GM19043 (cell line): ENCODE data around the gene FOXP1.
"Not testable (repeated sequence)": the region's sequence is repeated elsewhere in the genome, so short reads cannot be mapped to it uniquely, and the experiment has no call there.

Experiments used
- ATAC-seq: cut with Tn5 transposase; IDR thresholded peaks from one replicate; pipeline ENCODE4 v1.9.1; 2021; ENCODE audit warnings: low read depth; ENCODE audit not compliant: unreplicated experiment

Gene FOXP1

DNA sequence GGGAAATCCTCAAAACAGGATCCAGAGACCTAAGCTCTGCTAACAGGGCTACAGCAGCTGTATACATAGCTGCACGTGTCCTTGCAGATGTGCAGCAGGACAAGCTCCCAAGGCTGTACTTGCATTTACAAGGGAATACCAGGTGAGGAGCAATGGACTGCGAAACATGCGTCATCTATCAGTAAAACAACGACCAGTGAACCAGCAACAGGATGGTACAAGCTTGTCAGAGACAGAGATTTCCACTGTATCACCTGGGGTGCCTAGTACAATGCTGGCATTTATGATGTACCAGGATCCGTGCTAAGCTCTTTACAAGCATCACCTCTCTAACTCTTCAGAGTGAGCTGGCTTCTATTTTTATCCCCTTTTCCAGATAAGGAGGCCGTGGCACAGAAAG is 227.3 kb downstream of the FOXP1 start:
- no peak for ATAC-seq

DNA sequence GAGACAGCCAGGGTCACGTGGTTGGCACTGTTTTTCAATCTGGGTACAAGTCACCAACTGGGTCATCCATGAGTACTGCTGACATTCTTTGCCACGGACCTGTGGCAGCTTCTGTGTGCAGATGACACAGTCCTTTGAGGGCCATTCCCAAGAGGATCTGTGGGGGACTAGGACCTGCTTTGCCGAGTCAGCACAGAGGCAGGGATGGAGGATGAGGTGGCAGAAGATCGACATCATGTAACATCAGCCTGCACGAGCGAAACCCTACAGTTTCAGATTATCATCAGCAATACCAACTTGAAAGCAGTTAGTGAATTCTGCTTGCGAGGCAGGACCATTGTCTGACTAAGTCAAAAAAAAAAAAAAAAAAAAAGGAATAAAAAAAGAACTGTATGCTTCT is 227.7 kb downstream of the FOXP1 start:
- no peak for ATAC-seq

DNA sequence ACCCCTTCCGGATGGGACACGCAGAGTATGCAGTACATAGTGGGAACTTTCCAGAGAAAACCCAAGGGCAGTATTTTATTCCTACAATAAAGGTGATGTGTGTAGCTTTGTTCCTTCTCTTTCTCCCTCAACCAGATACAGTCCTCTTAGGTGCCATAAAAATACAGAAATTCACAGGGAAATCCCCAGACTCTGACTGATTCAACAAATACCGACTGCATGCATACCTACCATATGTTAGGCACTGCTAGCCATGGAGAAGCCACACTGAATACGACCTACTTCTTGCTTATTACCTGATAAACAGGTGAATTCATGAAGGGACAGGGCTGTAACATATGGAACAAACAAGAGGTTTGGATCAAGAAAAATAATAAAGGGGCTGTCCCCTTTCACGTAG is 228.5 kb downstream of the FOXP1 start:
- ATAC-seq: no peak

DNA sequence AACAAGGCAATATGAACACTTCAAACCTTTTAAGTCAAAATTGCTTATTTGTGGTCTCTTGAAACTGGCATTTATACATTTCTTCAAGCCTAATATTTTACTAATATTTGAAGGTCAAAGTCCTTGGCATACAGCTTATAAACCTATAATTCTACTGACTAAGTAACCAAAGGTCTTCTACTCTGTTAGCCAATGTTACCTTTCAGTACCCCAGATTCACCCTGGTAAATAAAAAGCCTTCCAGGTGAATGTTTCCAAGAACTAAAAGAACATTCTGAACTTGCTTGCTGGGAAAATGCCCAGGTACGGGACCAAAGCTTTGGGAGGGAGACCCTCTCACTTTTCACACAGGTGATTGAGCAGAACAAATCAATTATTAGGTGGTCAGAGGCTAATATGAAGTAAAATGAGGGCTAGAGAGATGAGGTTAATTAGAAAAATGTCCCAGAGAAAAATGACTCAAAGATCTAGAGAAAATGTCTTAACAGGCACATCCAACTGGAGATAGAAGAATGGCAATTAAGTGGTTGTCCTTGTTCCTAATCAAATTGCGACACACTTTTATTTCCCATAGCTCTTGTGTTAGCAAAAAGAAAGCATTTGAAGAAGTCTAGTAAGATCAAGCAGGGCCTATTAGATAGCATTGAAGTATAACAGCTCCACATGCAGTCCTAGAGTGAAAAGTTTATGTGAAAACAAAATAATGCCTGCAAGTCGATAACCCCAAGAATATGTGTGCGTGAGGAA is 232.0 kb downstream of the FOXP1 start:
- ATAC-seq: no peak

DNA sequence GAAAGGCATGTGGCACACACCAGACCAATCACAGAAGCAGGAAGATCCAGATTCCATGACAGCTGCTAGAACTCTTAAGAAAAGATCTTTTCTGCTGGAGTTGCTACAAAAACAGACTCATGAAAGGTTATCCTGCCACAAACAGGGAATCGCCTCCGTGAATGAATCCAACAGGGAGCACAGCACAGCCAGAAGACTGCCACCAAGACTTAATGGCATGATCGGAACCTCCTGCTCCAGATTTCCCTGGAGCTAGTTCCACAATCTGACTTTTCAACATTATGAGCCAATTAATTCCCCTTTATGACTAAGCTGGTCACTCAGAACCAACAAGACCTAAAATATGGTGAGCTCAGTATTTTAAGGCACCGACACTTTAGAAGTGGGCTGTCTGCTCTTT is 232.5 kb downstream of the FOXP1 start:
- no peak for ATAC-seq

DNA sequence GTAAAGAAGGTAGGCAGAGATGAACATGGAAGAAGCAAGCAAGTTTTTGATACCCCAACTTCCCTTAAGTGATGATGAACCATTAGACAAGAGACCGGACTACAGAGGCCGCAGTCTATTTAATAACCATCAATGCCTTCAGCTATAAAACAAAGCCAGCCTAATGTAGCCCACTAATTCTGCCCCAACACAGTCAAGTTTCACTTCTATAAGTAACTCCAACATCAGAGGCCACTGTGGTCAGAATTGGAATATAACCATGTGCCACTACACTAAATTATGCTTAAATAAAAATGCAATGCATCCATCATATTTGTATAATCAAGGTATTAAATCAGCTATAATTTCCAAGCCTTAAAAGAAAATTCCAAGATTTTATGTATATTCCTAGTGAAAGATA is 234.7 kb downstream of the FOXP1 start:
- ATAC-seq: no peak

DNA sequence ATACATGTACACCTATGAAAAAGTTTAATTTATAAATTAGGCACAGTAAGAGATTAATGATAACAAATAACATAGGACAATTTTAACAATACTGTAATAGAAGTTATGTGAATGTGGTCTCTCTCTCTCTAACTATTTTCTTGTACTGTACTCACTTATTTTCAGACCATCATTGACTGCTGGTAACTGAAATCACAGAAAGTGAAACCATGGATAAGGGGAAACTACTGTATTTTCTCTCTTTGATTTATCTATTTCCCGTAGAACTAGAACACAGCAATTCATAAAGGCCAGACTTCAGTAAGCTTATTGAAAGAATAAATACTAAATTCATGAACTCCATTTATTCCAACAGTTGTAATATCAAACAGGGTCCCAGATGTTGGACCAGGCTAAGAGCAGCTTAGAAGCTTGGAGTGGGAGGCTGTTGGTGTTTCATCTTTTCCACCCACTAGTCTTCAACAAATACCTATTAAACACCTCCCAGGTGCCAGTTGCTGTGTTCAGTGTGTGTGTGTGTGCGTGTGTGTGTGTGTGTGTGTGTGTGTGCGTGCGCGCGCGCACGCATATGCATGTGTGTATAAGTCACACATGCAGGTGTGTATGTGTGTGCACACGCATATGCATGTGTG is 235.4 kb downstream of the FOXP1 start:
- no peak for ATAC-seq

DNA sequence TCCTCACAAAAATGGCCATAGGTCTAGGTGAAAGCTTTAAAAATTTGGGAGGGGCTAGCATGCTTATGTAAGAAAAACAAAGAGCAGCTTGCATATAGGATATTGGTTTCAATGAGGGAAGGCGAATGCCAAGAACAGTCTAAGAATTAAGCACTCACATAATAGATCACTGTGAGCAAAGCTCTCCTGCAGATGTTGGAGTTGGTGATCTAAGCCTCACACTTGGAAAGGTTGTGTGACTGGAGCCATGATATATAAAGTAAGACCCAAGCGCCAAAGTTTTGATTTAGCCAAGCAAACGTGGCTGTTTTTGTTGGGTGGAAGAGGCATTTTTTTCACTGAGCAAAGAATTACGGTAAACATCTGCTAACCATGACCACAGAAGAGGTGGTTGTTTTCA is 237.5 kb downstream of the FOXP1 start:
- ATAC-seq: no peak

DNA sequence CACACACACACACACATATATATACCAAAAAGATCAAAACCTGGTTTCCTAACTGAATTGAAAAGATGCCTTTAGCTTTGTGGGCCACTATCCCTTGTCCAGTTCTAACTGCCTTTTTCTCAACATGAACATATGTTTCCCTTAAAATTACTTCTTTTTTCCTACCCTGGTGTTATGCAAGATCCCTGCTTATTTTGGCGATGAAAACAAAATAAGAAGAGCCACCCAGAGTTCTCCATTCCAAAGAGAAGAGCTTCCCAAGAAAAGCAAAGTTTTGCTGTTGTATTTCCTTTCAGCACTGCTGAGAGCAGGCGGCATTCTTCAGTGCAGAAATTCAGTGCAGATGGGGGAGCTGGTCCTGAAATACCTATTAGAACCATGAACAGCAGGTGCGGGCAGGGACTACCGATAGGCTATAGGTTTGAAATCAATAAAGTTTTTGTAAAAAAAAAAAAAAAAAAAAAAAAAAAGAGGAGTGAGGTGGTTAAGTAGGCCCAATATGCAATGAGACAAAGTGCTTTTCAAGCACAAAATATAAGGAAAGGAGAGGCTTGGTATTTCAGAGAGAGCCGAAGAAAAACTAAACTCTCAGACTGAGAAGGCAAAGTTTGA is 238.0 kb downstream of the FOXP1 start:
- ATAC-seq: no peak

DNA sequence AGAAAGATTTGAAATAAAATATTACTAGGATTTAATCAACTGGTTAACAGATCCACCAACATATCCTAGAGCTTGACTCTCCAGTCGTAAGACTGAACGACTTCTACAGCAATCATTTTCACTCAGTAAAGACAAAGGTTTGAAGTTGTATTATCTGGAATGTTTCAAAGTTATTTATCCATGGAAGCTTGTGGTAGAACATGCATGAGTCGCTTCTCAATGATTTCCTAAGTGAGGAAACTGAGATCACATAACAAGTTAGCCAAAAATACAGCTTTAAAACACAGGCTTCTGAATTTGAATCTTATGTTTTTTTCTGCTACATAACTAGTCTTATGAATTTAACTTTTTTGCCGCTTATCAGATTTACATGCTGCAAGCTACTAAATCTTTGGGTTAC is 241.8 kb downstream of the FOXP1 start:
- ATAC-seq: no peak

DNA sequence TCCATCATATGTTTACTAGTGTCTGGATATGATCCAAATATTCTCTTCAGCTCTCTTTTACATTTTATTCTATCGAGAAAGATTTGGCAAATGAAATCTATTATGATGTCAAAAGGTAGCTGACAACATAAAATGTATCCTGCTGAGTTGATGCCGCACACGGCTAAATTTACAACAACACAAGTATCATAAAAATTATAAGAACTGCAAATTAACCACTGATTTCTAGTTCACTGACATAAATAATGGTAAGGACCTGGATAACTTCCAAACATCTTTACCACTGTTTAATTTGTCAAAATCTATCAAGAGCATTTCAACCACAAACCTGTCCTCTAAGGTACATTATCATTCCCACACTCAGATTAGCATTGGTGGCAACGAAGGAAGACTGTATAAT is 244.5 kb downstream of the FOXP1 start:
- ATAC-seq: no peak

DNA sequence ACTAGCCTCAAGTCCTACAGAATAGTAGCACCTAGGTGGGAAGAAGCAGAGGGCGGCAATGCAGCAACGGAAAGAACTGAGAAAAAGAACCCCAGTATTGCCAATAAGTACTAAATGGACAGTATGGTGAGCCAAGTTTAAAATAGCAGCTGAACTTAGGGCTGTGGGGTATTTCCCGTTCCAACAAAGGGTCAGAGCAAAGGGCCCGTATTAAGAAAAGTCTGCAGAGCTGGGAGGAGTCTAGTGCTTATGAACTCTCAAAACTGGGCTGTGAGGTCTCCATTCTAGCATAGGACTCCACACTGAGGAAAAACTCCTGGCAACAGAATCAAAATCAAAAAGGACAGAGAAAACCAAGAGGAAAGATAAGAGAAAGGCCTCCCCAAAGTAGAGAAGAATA is 250.7 kb downstream of the FOXP1 start:
- ATAC-seq: no peak

DNA sequence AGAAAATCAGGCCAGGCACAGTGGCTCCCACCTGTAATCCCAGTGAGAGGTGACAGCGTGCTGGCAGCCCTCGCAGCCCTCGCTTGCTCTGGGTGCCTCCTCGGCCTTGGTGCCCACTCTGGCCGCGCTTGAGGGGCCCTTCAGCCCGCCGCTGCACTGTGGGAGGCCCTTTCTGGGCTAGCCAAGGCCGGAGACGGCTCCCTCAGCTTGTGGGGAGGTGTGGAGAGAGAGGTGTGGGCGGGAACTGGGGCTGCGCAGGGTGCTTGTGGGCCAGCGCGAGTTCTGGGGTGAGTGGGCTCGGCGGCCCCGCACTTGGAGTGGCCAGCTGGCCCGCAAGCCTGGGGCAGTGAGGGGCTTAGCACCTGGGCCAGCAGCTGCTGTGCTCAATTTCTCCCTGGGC is 252.6 kb downstream of the FOXP1 start:
- ATAC-seq: no peak

DNA sequence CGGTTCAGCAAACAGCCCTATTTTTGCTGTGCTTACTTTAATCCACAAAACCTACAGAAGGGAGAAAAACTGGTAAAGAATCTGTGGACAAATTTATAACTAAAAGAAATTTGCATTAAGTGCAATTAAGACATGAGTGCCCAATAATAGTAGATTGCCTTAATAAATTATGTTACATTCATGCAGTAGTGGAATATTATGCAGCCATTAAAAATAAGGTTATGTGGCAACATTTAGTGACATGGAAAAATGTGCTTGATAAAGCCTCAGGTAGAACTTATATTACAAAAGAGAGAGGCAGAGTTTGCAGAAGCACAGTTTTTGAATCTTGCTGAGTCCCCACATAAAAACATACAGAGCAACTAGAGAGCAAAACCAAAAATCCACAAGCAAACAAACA is 253.0 kb downstream of the FOXP1 start:
- no peak for ATAC-seq

DNA sequence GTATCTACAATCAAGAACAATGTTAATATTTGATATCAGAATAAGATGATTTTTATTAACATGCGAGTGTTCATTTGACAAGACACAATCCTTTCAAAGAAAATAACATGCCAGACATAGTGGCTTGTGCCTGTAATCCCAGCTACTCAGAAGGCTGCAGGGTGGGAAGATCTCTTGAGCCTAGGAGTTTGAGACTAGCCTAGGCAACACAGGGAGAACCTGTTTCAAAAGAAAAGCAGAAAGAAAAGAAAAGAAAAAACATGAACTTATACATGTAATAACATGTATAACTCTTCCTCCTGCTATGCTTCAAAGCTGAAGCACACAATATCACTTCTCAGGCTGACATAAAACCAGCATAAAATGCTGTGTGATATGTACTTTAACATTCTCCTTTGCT is 253.7 kb downstream of the FOXP1 start:
- no peak for ATAC-seq

DNA sequence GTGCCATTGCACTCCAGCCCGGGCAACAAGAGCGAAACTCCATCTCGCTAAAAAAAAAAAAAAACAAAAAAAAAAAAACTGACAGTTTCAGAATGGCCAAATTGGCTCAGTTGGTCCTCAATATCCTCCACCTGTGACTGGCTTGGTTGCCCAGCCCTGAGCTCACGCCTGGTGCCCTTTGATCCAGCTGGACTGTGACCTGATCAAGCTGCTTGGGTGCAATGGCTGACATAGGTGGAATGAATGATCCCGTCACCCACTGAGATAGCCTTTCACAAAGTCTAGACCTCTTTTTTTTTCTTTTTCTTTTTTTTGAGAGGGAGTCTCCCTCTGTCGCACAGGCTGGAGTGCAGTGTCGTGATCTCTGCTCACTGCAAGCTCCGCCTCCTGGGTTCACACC is 254.6 kb downstream of the FOXP1 start:
- ATAC-seq: no peak

DNA sequence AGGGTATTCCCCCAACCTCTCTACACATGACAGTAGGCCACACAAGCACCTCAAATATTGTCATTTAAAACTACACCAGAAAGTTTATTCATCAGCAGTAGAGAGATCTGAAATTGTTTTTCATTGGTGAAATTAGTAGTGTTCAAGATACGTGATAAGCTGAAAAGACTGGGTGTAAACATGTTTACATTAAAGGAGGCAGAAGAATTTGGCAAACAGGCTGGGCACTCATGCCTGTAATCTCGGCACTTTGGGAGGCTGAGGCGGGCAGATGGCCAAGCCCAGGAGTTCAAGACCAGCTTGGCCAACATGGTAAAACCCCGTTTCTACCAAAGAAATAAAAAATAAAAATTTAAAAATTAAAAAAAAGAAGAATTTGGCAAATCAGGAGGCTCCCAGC is 255.6 kb downstream of the FOXP1 start:
- ATAC-seq: no peak

DNA sequence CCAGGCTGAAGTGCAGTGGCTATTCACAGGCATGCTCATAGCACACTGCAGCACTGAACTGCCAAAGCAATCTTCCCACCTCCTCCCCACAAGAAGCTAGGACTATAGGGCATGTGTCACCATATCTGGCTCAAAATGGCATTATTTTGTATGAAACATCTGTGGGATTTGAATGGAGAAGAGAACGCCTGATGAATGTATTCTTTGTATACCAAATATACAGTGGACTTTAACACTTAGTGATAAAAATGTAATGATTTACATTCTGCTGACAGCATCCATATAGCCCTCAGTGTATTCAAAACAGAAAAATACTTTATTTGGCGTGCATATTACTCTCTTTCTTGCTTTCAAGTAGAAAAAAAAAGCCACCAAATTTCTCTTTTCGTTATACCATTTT is 257.8 kb downstream of the FOXP1 start:
- no peak for ATAC-seq

DNA sequence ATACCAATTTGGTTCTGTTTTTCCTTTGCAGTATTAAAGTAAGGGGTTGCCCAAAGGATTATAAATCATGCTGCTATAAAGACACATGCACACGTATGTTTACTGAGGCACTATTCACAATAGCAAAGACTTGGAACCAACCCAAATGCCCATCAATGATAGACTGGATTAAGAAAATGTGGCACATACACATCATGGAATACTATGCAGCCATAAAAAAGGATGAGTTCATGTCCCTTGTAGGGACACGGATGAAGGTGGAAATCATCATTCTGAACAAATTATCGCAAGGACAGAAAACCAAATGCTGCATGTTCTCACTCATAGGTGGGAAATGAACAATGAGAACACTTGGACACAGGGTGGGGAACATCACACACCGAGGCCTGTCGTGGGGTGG is 259.3 kb downstream of the FOXP1 start:
- not testable (repeated sequence) for ATAC-seq

DNA sequence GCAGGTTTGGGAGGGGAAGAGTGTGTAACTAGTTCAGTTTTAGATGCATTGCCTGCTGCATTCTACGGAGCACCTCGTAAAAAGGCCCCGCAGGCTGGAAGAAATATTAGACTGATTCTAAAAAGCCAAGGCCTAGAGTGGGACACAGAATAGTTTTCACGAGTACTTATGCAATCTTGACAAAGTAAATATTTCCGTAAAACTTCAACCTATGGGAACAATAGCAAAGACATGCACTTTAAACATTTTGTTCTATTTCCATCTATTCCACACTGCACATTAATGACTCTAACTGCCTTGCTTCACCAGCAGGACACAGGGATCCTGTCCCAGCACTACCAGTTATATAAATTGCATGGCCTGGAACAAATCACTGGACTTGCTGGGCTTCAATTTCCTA is 260.0 kb downstream of the FOXP1 start:
- no peak for ATAC-seq

DNA sequence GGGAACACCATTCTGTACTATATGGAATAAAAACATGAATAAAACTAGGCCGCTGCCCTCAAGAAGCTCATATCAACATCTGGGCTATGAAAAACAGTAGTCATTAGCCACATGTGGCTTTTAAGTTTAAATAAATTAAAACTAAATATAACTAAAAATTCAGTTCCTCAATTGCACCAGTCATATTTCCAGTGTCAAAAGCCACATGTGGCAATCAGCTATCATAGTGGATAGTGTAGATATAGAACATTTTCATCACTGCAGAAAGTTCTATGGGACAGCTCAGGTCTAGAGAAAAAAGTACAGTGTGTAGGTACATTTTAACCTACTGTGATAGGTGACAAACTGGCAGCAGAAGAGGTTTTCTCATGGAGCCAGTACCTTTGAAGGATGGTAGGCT is 261.4 kb downstream of the FOXP1 start:
- ATAC-seq: no peak

DNA sequence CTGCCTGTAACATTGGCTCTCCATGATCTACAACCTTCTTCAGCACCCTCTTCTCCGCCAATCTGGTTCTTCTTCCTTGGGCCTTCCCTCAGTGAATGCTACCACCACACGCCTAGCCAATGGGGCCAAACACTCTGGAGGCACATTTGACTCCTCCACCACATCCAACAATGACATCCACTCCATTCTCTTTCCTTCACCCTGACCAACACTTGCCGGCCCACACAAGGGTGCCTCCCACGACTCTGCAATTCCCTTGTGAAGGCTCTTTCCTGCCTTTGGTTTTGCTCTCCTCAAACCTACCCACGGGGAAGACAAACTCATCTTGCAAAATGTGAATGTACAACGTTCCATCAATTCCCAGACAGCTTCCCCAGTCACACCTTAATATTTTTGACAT is 263.8 kb downstream of the FOXP1 start:
- ATAC-seq: no peak
